Bronchial epithelial cell (primary cell): ENCODE measurements around the gene SDK2. TPM values are rescaled to one million over a fixed set of nuclear protein-coding genes. Genes with fewer than 3 reads are reported as not detected.
A peak's percentile ranks its signal among the peaks of the same experiment; 100 is the strongest.
"Not testable (repeated sequence)": the region's sequence is repeated elsewhere in the genome, so short reads cannot be mapped to it uniquely, and the experiment has no call there.

Experiments used
- DNase-seq: peaks from one replicate; pipeline ENCODE4 v3.0.0-alpha.2; 2010; ENCODE audit warnings: low read depth
- FAIRE-seq: peaks from 2 replicates; lab custom pipeline; 2011; peaks lifted over from hg19 to GRCh38; lab: Jason Lieb, UNC
- H3K27me3 ChIP-seq: 2 replicates; pipeline ENCODE4 v1.5.1; 2011; ENCODE audit warnings: low read length; ENCODE audit not compliant: control insufficient read depth, insufficient read depth
- H3K36me3 ChIP-seq: 2 replicates; pipeline ENCODE4 v1.5.1; 2011; ENCODE audit warnings: low read length; ENCODE audit not compliant: control insufficient read depth, insufficient read depth
- H3K4me3 ChIP-seq: 2 replicates; pipeline ENCODE4 v1.5.1; 2011; ENCODE audit warnings: mild to moderate bottlenecking, low read depth, low read length, control low read depth
- CTCF ChIP-seq: IDR thresholded peaks from 2 replicates; pipeline ENCODE4 v1.5.1; 2011; ENCODE audit warnings: mild to moderate bottlenecking, moderate library complexity, low read length, control low read depth, inconsistent platforms; ENCODE audit not compliant: insufficient read depth, severe bottlenecking
- total RNA-seq: library from RNA; depleted of rRNA; stranded (reverse); fragments of >200 nt; gene quantifications from 2 replicates; pipeline ENCODE4 v1.2.1, GENCODE V29; 2014

The SDK2 gene
- total RNA-seq, 1 donor from 2014 or later: 2.1 TPM

- Histone ChIP-seq H3K4me3 (no peak overlapping the region), H3K36me3 (no peaks in the 10 kb centered on the region), H3K27me3 (no peaks in the 10 kb centered on the region)
- TF ChIP-seq CTCF: no peak
- DNase-seq: no peak
- no peak for FAIRE-seq
Measured at GRCh38 chr17:73317513-73318426, 326.5 kb downstream of the SDK2 start.

GRCh38 chr17:73316919-73317505, 327.2 kb downstream of the SDK2 start:
- no peak for FAIRE-seq
- TF ChIP-seq CTCF: no peak
- Histone ChIP-seq H3K4me3 (no peak overlapping the region), H3K36me3 (no peaks in the 10 kb centered on the region), H3K27me3 (no peaks in the 10 kb centered on the region)
- no peak for DNase-seq

GRCh38 chr17:73315471-73315870, 328.8 kb downstream of the SDK2 start:
- peak; percentile 86 for DNase-seq
- FAIRE-seq: no peak
- H3K27me3 ChIP-seq: no peaks in the 10 kb centered on the region
- no peak for TF ChIP-seq CTCF
- H3K36me3 ChIP-seq: no peaks in the 10 kb centered on the region
- H3K4me3 ChIP-seq: no peak overlapping the region

GRCh38 chr17:73313526-73314127, 330.6 kb downstream of the SDK2 start:
- DNase-seq: no peak
- peaks cover 2% of the 10 kb centered on the region for H3K36me3 ChIP-seq
- H3K27me3 ChIP-seq: no peaks in the 10 kb centered on the region
- no peak for FAIRE-seq
- no peak for TF ChIP-seq CTCF
- H3K4me3 ChIP-seq: no peak overlapping the region

- FAIRE-seq, H3K4me3 ChIP-seq: not testable (repeated sequence)
Measured at GRCh38 chr17:73312887-73313286, 331.4 kb downstream of the SDK2 start.

More at GRCh38 chr17:73312887-73313286, 331.4 kb downstream of the SDK2 start:
- not testable (repeated sequence) for DNase-seq, H3K36me3 ChIP-seq, H3K27me3 ChIP-seq
